ENCODE results near the gene THAP7. TPM values are rescaled to one million over a fixed set of nuclear protein-coding genes. Genes with fewer than 3 reads are reported as not detected.

The THAP7 gene
- total and polyA plus RNA-seq, 2 of the 13 experiments (the other 11 are each of a cell fraction or from before 2014, with no cell fraction given): 13.0 to 25.5 TPM

DNA sequence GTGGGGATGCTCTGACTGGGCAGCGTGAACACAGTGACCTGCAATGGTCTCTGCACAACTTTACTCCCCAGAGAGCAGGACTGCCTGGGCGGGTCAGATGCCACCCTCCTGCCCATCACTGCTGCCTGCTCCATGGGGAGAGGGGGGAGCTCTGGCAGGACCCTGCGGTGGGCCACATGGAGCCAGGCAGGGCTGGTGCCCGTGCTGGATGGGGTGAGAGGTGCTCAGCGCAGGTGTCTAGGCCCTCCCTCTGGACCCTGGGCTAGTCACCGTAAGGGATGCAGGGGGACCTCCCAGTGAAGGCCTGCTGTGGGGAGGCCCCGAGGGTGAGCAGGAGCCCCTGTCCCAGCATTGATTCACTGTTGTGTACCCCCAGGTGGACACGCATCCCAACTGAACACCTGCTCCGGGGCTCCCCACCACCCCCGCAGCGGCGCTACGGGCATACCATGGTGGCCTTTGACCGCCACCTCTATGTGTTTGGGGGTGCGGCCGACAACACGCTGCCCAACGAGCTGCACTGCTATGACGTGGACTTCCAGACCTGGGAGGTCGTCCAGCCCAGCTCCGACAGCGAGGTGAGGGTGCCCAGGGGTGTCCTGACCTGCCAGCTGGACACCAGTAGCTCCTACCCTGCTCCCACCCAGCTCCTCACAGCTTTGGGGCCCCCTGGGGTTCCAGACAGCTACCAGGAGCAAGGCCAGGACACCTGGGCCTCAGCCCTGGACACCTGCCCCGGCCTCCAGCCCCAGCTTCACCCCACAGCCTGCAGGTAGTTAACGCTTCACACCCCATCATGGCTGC lies 10.5 kb downstream of the THAP7 start (continued):
- TF ChIP-seq CC2D1A (CRISPR knock-in tag; IDR thresholded peaks at IDR 0.05): no peak
- no peak for TF ChIP-seq CREB1 (IDR thresholded peaks at IDR 0.05)
- TF ChIP-seq CREB1 (CRISPR knock-in tag; IDR thresholded peaks at IDR 0.05): no peak
- TF ChIP-seq NFE2L2 (IDR thresholded peaks at IDR 0.05; ENCODE audit: low read length): no peak
- TF ChIP-seq NCOA5 (CRISPR knock-in tag; IDR thresholded peaks at IDR 0.05): no peak

DNA sequence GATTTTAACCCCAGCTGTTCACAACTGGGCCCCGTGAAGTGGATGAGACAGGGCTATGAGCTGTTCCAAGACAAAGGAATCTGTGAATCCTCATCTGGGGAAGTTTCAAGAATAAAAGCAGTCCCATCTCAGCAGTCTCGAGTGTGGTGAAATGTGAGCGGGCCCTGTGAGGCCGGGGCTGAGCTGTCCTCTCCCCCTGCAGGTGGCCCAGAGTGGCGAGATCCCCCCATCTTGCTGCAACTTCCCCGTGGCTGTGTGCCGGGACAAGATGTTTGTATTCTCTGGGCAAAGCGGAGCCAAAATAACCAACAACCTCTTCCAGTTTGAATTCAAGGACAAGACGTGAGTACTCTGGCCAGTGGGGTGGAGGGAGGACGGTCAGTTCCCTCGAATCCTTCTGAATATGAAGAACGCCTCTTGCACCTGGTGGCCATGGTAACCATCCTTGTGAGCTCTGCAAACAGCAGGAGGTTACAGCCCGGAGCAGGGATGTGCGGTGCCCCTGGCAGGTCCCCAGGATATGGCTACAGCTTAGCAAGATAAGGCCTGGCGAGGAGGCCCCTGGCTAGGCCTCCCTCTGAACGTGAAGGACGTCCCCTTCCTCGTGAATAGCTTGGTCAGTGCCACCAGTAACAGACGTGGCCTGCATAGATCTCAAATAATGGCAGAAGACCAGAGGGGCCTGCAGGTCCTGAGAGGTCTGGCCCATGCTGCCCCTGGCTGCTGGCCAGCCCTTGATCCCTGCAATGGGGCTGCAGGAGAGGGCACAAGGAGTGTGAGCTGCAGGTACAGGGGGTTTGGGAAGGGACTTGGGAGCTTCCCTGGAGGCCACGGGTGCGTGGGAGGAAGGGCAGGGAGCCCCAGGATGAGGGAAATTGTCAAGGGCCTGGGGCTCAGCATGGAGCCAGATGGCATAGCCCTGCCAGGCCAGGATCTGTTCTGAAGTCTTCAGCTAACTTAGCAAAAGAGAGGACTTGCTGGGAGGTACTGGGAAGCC lies 11.4 kb downstream of the THAP7 start:
- no peak for ATAC-seq
- intact Hi-C loops (cut with micrococcal nuclease; ENCODE audit: unreplicated experiment): no loop called here
- TF ChIP-seq HNF4G (IDR thresholded peaks at IDR 0.05; ENCODE audit: borderline replicate concordance, low read depth, low read length): no peak
- no peak for TF ChIP-seq HNF4G (CRISPR knock-in tag; IDR thresholded peaks at IDR 0.05; ENCODE audit: borderline replicate concordance, low read depth)
- TF ChIP-seq ZNF883 (CRISPR knock-in tag; IDR thresholded peaks at IDR 0.05; ENCODE audit: not compliant biosample characterization): no peak
- no peak for TF ChIP-seq ZNF720 (CRISPR knock-in tag; IDR thresholded peaks at IDR 0.05)
- TF ChIP-seq ZBTB8A (CRISPR knock-in tag; IDR thresholded peaks at IDR 0.05; ENCODE audit: borderline replicate concordance, low read depth): no peak
- TF ChIP-seq CEBPB (IDR thresholded peaks at IDR 0.05; ENCODE audit: borderline replicate concordance, low read depth, low read length): no peak
- no peak for TF ChIP-seq ZKSCAN1 (IDR thresholded peaks at IDR 0.05; ENCODE audit: low read length)
- no peak for TF ChIP-seq HNRNPLL (IDR thresholded peaks at IDR 0.05; ENCODE audit: low read depth, low read length, poor library complexity, severe bottlenecking)
- TF ChIP-seq SIN3A (IDR thresholded peaks at IDR 0.05; ENCODE audit: borderline replicate concordance, low read depth, low read length): no peak
- TF ChIP-seq, protein P1, sequence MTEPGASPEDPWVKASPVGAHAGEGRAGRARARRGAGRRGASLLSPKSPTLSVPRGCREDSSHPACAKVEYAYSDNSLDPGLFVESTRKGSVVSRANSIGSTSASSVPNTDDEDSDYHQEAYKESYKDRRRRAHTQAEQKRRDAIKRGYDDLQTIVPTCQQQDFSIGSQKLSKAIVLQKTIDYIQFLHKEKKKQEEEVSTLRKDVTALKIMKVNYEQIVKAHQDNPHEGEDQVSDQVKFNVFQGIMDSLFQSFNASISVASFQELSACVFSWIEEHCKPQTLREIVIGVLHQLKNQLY (CRISPR knock-in tag; IDR thresholded peaks at IDR 0.05): no peak
- TF ChIP-seq PHF21A (CRISPR knock-in tag; IDR thresholded peaks at IDR 0.05): no peak
- no peak for TF ChIP-seq PCBP2 (optimal IDR thresholded peaks at IDR 0.05; ENCODE audit: low read depth, low read length, poor library complexity, severe bottlenecking)
- TF ChIP-seq RFX5 (IDR thresholded peaks at IDR 0.05; ENCODE audit: low read depth, low read length): no peak
- TF ChIP-seq MTF2 (CRISPR knock-in tag; IDR thresholded peaks at IDR 0.05; ENCODE audit: borderline replicate concordance): no peak

More for the DNA sequence above, 11.4 kb downstream of the THAP7 start:
- Histone ChIP-seq H3K27ac (ENCODE audit: extremely low read length, insufficient read depth, low read length) (no peak overlapping the region), H3K4me2 (ENCODE audit: low read depth, low read length) (no peak overlapping the region), H3K9ac (ENCODE audit: insufficient read depth, low read depth, low read length) (no peak overlapping the region), H3K4me3 (replicated peaks in 1 of 3; ENCODE audit: insufficient read depth in 1 of 3, low read depth in 2 of 3, low read length in 3 of 3) (no peak overlapping the region), H3K9me3 (ENCODE audit: low read length) (no peaks in the 10 kb centered on the region), H3K27me3 (ENCODE audit: control insufficient read depth in 1 of 2, insufficient read depth in 2 of 2, low read length in 2 of 2) (no peaks in the 10 kb centered on the region), H3K79me2 (ENCODE audit: insufficient read depth, low read length) (no peaks in the 10 kb centered on the region), H3K36me3 (replicated peaks in 1 of 2; ENCODE audit: control insufficient read depth in 1 of 2, insufficient read depth in 2 of 2, low read length in 2 of 2) (peaks cover 2 to 44% of the 10 kb centered on the region in 2 experiments), H3K4me1 (ENCODE audit: insufficient read depth, low read length) (no peaks in the 10 kb centered on the region), H2AFZ (ENCODE audit: low read length) (no peak overlapping the region), H4K20me1 (ENCODE audit: insufficient read depth, low read length) (no peaks in the 10 kb centered on the region)
- ChIA-PET CTCF (ENCODE audit: low intra/inter-chr PET ratio, low total read pairs) (no interaction called here), POLR2A (interaction anchor here (2.2 to 2.8 kb wide), 2 partner anchors 9 to 12 kb away, joined by 10 to 16 read pairs; partner anchors contain the start of genes LZTR1 and THAP7)
- no TSS peak for BruUV-seq (replicated peaks)
- WGBS (ENCODE audit: low lambda C conversion rate): 88% methylated on average over 17 of the region's 21 CpGs
- DNase-seq (ENCODE audit: low spot score): no peak
- in situ Hi-C loops (cut with HindIII; ENCODE audit: extremely low pct_ligation_motif_present, low pct_unique_long_range_greater_than_20kb): no loop called here
- FAIRE-seq: no peak
